ENCODE measurements around the gene UXS1.

- TF ChIP-seq POLR2A (IDR thresholded peaks at IDR 0.05) (no peak), CTCF (IDR thresholded peaks at IDR 0.05) (no peak)
These were observed 1.1 kb downstream of the UXS1 start for GRCh38 chr2:106192752-106193689.
